ENCODE measurements around the gene ENKUR.

DNA sequence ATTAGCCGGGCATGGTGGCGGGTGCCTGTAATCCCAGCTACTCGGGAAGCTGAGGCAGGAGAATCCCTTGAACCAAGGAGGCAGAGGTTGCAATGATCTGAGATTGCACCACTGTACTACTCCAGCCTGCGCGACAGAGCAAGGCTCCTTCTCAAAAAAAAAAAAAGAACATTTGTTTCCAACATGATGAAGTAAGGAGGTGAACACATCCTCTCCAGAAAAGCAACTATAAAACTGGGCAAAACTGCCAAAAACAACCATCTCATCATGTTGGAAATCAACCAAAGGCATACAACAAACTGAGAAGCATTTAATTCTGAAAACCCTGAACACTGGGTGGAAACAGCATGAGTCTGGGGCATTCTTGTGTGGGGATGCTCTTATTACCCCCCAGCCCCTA lies 77.9 kb downstream of the ENKUR start:
- TF ChIP-seq TAF1 (IDR thresholded peaks at IDR 0.05; ENCODE audit: low read depth, low read length) = no peak
- no peak for TF ChIP-seq POLR2AphosphoS5 (IDR thresholded peaks at IDR 0.05; ENCODE audit: low read depth, low read length)
